K562 (cell line): ENCODE data around the gene SHISA7. TPM values are rescaled to one million over a fixed set of nuclear protein-coding genes. Genes with fewer than 3 reads are reported as not detected.

Experiments
- ATAC-seq: fragments of 200-7000 bp; cut with Tn5 transposase; 3 replicates; pipeline ENCODE4 v1.9.1; 2020; ENCODE audit warnings: moderate library complexity
- BruUV-seq: library from RNA; stranded (reverse); fragments of 400-500 nt; replicated peaks from 2 replicates; lab custom pipeline; 2021; lab: Mats Ljungman, UMichigan
- CTCF ChIA-PET: fragments of 300-600 bp; formaldehyde crosslinking; extraction: SDS; loops from one replicate; lab custom pipeline; 2021; ENCODE audit warnings: low intra/inter-chr PET ratio; lab: Yijun Ruan, JAX
- POLR2A ChIA-PET: fragments of 300-600, 350-650 bp; sonication (Branson Sonifier 250); formaldehyde crosslinking; extraction: SDS; loops from one replicate; lab custom pipeline; 2021; ENCODE audit warnings: antibody characterized with exemption, inconsistent platforms; lab: Yijun Ruan, JAX
- DNase-seq, 4 experiments: peaks; one replicate each; pipeline versions ENCODE4 v3.0.0 to v3.0.0-alpha.2; 2011 to 2018; ENCODE audit warnings: low spot score in 3 of 4, mixed read lengths in 3 of 4; ENCODE audit errors: extremely low read depth in 1 of 4
- FAIRE-seq: peaks from 2 replicates; lab custom pipeline; 2011; peaks lifted over from hg19 to GRCh38; lab: Jason Lieb, UNC
- H2AFZ ChIP-seq: 2 replicates; pipeline ENCODE4 v1.6.0; 2011; ENCODE audit warnings: low read depth, low read length, control low read depth, inconsistent platforms
- H3K27ac ChIP-seq: fragments of 200-600 bp; 3 replicates; pipeline ENCODE4 v1.8.0; 2011; ENCODE audit warnings: low read depth, mild to moderate bottlenecking, control low read depth, inconsistent platforms, low read length, moderate library complexity, mixed read lengths; ENCODE audit errors: extremely low read depth
- H3K27me3 ChIP-seq, 2 experiments: fragments of 300-600 bp in 1 of 2; 2 replicates in 1 of 2; 3 replicates in 1 of 2; pipeline versions ENCODE4 v1.6.0 to v1.8.0; 2011; ENCODE audit warnings: inconsistent platforms in 2 of 2, low read length in 2 of 2, mild to moderate bottlenecking in 1 of 2, mixed read lengths in 1 of 2, moderate library complexity in 1 of 2; ENCODE audit not compliant: control insufficient read depth in 2 of 2, insufficient read depth in 2 of 2
- H3K36me3 ChIP-seq: fragments of 300-600 bp; 3 replicates; pipeline ENCODE4 v1.8.0; 2011; ENCODE audit warnings: mild to moderate bottlenecking, low read length, inconsistent platforms; ENCODE audit not compliant: control insufficient read depth, insufficient read depth
- H3K4me1 ChIP-seq, 2 experiments: fragments of 200-600 bp in 1 of 2; replicated peaks in 1 of 2; 2 replicates in 1 of 2; 3 replicates in 1 of 2; pipeline versions ENCODE4 v1.5.1 to v1.8.0; 2011; ENCODE audit warnings: inconsistent platforms in 2 of 2, low read length in 2 of 2, mild to moderate bottlenecking in 1 of 2, mixed read lengths in 1 of 2, moderate library complexity in 1 of 2; ENCODE audit not compliant: control insufficient read depth in 2 of 2, insufficient read depth in 2 of 2
- H3K4me2 ChIP-seq: 2 replicates; pipeline ENCODE4 v1.6.1; 2011; ENCODE audit warnings: low read length, control low read depth, inconsistent platforms, mixed read lengths; ENCODE audit not compliant: insufficient read depth
- H3K4me3 ChIP-seq: fragments of 200-600 bp; sonication (generic), shearing (Covaris generic); 2 replicates; pipeline ENCODE4 v1.5.1; 2016; ENCODE audit warnings: control low read depth, inconsistent platforms
- H3K79me2 ChIP-seq: fragments of 200-600 bp; 3 replicates; pipeline ENCODE4 v1.8.0; 2011; ENCODE audit warnings: low read length, inconsistent platforms; ENCODE audit not compliant: control insufficient read depth, insufficient read depth
- H3K9ac ChIP-seq, 2 experiments: 2 replicates each; pipeline versions ENCODE4 v1.6.0 to v1.6.1; 2011; ENCODE audit warnings: low read depth in 2 of 2, low read length in 2 of 2, control low read depth in 1 of 2, inconsistent platforms in 1 of 2, mild to moderate bottlenecking in 1 of 2, mixed read lengths in 1 of 2; ENCODE audit not compliant: insufficient read depth in 1 of 2
- H3K9me1 ChIP-seq: one replicate; pipeline ENCODE4 v1.6.0; 2011; ENCODE audit warnings: inconsistent platforms, mild to moderate bottlenecking, low read length, moderate library complexity; ENCODE audit not compliant: control insufficient read depth, insufficient read depth
- H3K9me3 ChIP-seq: replicated peaks from 2 replicates; pipeline ENCODE4 v1.5.1; 2011; ENCODE audit warnings: low read depth, low read length, inconsistent platforms; ENCODE audit not compliant: control insufficient read depth, insufficient read depth
- H4K20me1 ChIP-seq: replicated peaks from 2 replicates; pipeline ENCODE4 v1.6.1; 2011; ENCODE audit warnings: low read length, inconsistent platforms, mixed read lengths; ENCODE audit not compliant: control insufficient read depth, insufficient read depth
- BCOR ChIP-seq: fragments of 450-650 bp; IDR thresholded peaks from 2 replicates; pipeline ENCODE4 v1.6.1; 2016
- BDP1 ChIP-seq: IDR thresholded peaks from 3 replicates; pipeline ENCODE4 v1.6.1; 2011; ENCODE audit not compliant: insufficient read length, insufficient read depth
- HDAC2 ChIP-seq: fragments of 450-650 bp; IDR thresholded peaks from 2 replicates; pipeline ENCODE4 v1.6.1; 2016; ENCODE audit warnings: mild to moderate bottlenecking
- KDM1A ChIP-seq, 2 experiments: fragments of 450-650 bp; IDR thresholded peaks; 2 replicates each; pipeline ENCODE4 v1.6.1; 2016; ENCODE audit warnings: mild to moderate bottlenecking in 2 of 2
- KDM5B ChIP-seq: fragments of 200-600 bp; sonication (generic); IDR thresholded peaks from 2 replicates; pipeline ENCODE4 v1.6.1; 2012; ENCODE audit warnings: low read depth, mild to moderate bottlenecking, moderate library complexity, low read length, control low read depth, inconsistent platforms; ENCODE audit not compliant: insufficient replicate concordance
- KHSRP ChIP-seq: fragments of 450-650 bp; IDR thresholded peaks from 2 replicates; pipeline ENCODE4 v1.6.1; 2017
- MTA3 ChIP-seq: fragments of 450-650 bp; formaldehyde crosslinking; IDR thresholded peaks from 2 replicates; pipeline ENCODE4 v1.6.1; 2017; ENCODE audit warnings: mild to moderate bottlenecking, borderline replicate concordance
- MXI1 ChIP-seq: IDR thresholded peaks from 2 replicates; pipeline ENCODE4 v1.6.1; 2011; ENCODE audit warnings: low read depth, mild to moderate bottlenecking, improper control_type of control experiment, low read length
- POLR2G ChIP-seq: fragments of 200-400 bp; formaldehyde crosslinking; IDR thresholded peaks from 2 replicates; pipeline ENCODE4 v1.6.1; 2017; ENCODE audit warnings: low read depth, mild to moderate bottlenecking, antibody characterized with exemption, low read length, moderate library complexity
- RAD21 ChIP-seq, 2 experiments: fragments of 250-450 bp in 1 of 2; fragments of 450-650 bp in 1 of 2; sonication (Bioruptor Pico) in 1 of 2; formaldehyde crosslinking in 1 of 2; IDR thresholded peaks in 1 of 2; conservative IDR thresholded peaks in 1 of 2; 2 replicates each; pipeline versions ENCODE4 v1.4.0 to v1.8.0; 2020 to 2022; ENCODE audit warnings: mild to moderate bottlenecking in 2 of 2, moderate library complexity in 1 of 2
- RBM25 ChIP-seq: fragments of 200-400 bp; formaldehyde crosslinking; IDR thresholded peaks from 2 replicates; pipeline ENCODE4 v1.6.1; 2018; ENCODE audit warnings: low read length, low read depth, moderate library complexity; ENCODE audit not compliant: severe bottlenecking
- SIRT6 ChIP-seq: IDR thresholded peaks from one replicate; pipeline ENCODE4 v1.6.1; 2012; ENCODE audit warnings: low read depth, mild to moderate bottlenecking, control low read depth, inconsistent platforms, low read length, moderate library complexity
- SMAD1 ChIP-seq: fragments of 150-350 bp; IDR thresholded peaks from 2 replicates; pipeline ENCODE4 v1.6.1; 2014; ENCODE audit warnings: low read length, low read depth; ENCODE audit not compliant: partially characterized antibody
- SP1 ChIP-seq: sonication (generic); formaldehyde crosslinking; IDR thresholded peaks from 2 replicates; pipeline ENCODE4 v1.8.1; 2022; ENCODE audit warnings: mild to moderate bottlenecking, missing genetic modification reagents
- TCF3 ChIP-seq: sonication (generic); formaldehyde crosslinking; IDR thresholded peaks from 2 replicates; pipeline ENCODE4 v1.4.0; 2020; ENCODE audit warnings: mild to moderate bottlenecking, missing genetic modification reagents
- THAP12 ChIP-seq: fragments of 250-450 bp; sonication (Bioruptor Pico); IDR thresholded peaks from 2 replicates; pipeline ENCODE4 v1.9.0; 2021; ENCODE audit warnings: mild to moderate bottlenecking, inconsistent platforms
- ZBTB33 ChIP-seq: sonication (generic); formaldehyde crosslinking; IDR thresholded peaks from 2 replicates; pipeline ENCODE4 v1.8.1; 2023; ENCODE audit warnings: mild to moderate bottlenecking, missing genetic modification reagents
- ZBTB8A ChIP-seq: fragments of 450-650 bp; IDR thresholded peaks from 2 replicates; pipeline ENCODE4 v1.6.1; 2018; ENCODE audit warnings: mild to moderate bottlenecking, moderate library complexity; ENCODE audit not compliant: partially characterized antibody
- ZNF583 ChIP-seq: fragments of 250-450 bp; sonication (Bioruptor Pico); IDR thresholded peaks from 2 replicates; pipeline ENCODE4 v1.4.0; 2020
- ZSCAN29 ChIP-seq: fragments of 450-650 bp; IDR thresholded peaks from 2 replicates; pipeline ENCODE4 v1.6.1; 2017
- WGBS: fragments of 100-300 bp; shearing (Covaris generic); methylation state at CpG from one replicate; pipeline ENCODE4 v1.1.6; 2016; ENCODE audit warnings: low coverage, mixed read lengths; ENCODE audit not compliant: insufficient coverage; ENCODE audit errors: missing lambda C conversion rate; 5-methylcytosine and 5-hydroxymethylcytosine counted together
- in situ Hi-C: fragments of 300-500 bp; cut with MboI; formaldehyde crosslinking; loops from 4 replicates; pipeline ENCODE4 v1.15.0; 2018; ENCODE audit warnings: inconsistent platforms, mixed read lengths
- intact Hi-C: fragments of 100-400 bp; cut with micrococcal nuclease; formaldehyde crosslinking; loops from 2 replicates; pipeline ENCODE4 v1.14.2; 2022
- polyA plus RNA-seq, 8 experiments: library from polyadenylated mRNA; depleted of rRNA in 4 of 8; stranded (reverse) in 5 of 8; unstranded in 3 of 8; fragments of >200 nt; fragmentation: Nextera tagmentation in 2 of 8; fragmentation: Illumina TruSeq in 1 of 8; extraction: Ambion mirVana in 2 of 8; extraction: Trizol in 1 of 8; gene quantifications; 2 replicates each; pipeline versions ENCODE4 v1.2.1 to v1.2.3, GENCODE V29; 2011 to 2014; ENCODE audit warnings: inconsistent platforms in 1 of 8, missing spikeins in 1 of 8
- total RNA-seq, 7 experiments: library from RNA; depleted of rRNA in 6 of 7; stranded (reverse); fragments of >200 nt in 6 of 7; fragmentation: Illumina TruSeq in 2 of 7; extraction: Trizol in 2 of 7; gene quantifications; 2 replicates each; pipeline versions ENCODE4 v1.2.1 to v1.2.3, GENCODE V29; 2011 to 2021; ENCODE audit warnings: low replicate concordance in 1 of 7

Gene SHISA7
- total and polyA plus RNA-seq, 9 of the 15 experiments (the other 6 are each of a cell fraction or from before 2014, with no cell fraction given) = 0.01 to 0.40 (median 0.07) TPM

- H3K9me1 ChIP-seq = peaks cover 19% of the 10 kb centered on the region
- WGBS = 72% methylated on average over 12 of the region's 12 CpGs
- peaks cover 44 to 60% of the 10 kb centered on the region in 2 experiments for H3K4me1 ChIP-seq
- no peak overlapping the region for H3K27ac ChIP-seq
- H3K79me2 ChIP-seq = peaks cover 38% of the 10 kb centered on the region
- H3K4me2 ChIP-seq = no peak overlapping the region
- POLR2A ChIA-PET = interaction anchor here (0.6 to 12.9 kb wide), 5 partner anchors 8 to 906 kb away, joined by 3 to 195 read pairs (median 6); partner anchors contain the start of gene UBE2S
- H3K4me3 ChIP-seq = no peak overlapping the region
- ATAC-seq = no peak
- H3K9ac ChIP-seq = no peak overlapping the region
- H2AFZ ChIP-seq = no peak overlapping the region
- peaks cover 52% of the 10 kb centered on the region for H3K36me3 ChIP-seq
- intact Hi-C loops = no loop called here
- FAIRE-seq = peak; percentile 26
- BruUV-seq = no TSS peak
- no peaks in the 10 kb centered on the region for H3K27me3 ChIP-seq
- peaks cover 52% of the 10 kb centered on the region for H4K20me1 ChIP-seq
- peak in 1 of 4 experiments; percentile 21 for DNase-seq
- CTCF ChIA-PET = no interaction called here
- in situ Hi-C loops = no loop called here
- H3K9me3 ChIP-seq = no peaks in the 10 kb centered on the region
- TF ChIP-seq THAP12 (CRISPR knock-in tag) = 0 out of 2 replicates have a peak, but pooled peaks have one; percentile 15
- TF ChIP-seq ZSCAN29 = 0 out of 2 replicates have a peak, but pooled peaks have one; percentile 17
- TF ChIP-seq ZBTB8A = no peak
- peak; percentile 58 to 66; a peak in 3 of 4 replicates for TF ChIP-seq KDM1A (IDR thresholded peaks at IDR 0.05)
- TF ChIP-seq HDAC2 = peak; percentile 40; the same call in 1 of the 2 replicates
- TF ChIP-seq SP1 (CRISPR knock-in tag) = 0 out of 2 replicates have a peak, but pooled peaks have one; percentile 34
- TF ChIP-seq ZBTB33 = peak; percentile 67; the same call in 1 of the 2 replicates
- TF ChIP-seq MXI1 = no peak
- no peak for TF ChIP-seq RAD21 (CRISPR knock-in tag; conservative IDR thresholded peaks at IDR 0.05 in 1 of 2, IDR thresholded peaks at IDR 0.05 in 1 of 2)
- peak; percentile 87 for TF ChIP-seq BCOR
- no peak for TF ChIP-seq MTA3
- no peak for TF ChIP-seq TCF3 (CRISPR knock-in tag)
- peak; percentile 22 for TF ChIP-seq KDM5B
- no peak for TF ChIP-seq ZNF583 (CRISPR knock-in tag)
- peak; percentile 63; the same call in 1 of the 2 replicates for TF ChIP-seq POLR2G
- TF ChIP-seq SIRT6 = peak; percentile 75
- no peak for TF ChIP-seq KHSRP
- TF ChIP-seq SMAD1 = no peak
- no peak for TF ChIP-seq BDP1
- peak; percentile 80 for TF ChIP-seq RBM25
Observed at GRCh38 chr19:55391191-55391670, 51.9 kb downstream of the SHISA7 start.
